GM19468 (cell line): ENCODE results near the gene AK9.
"Not testable (repeated sequence)": the region's sequence is repeated elsewhere in the genome, so short reads cannot be mapped to it uniquely, and the experiment has no call there.

Experiments used
- ATAC-seq: cut with Tn5 transposase; IDR thresholded peaks from one replicate; pipeline ENCODE4 v1.9.1; 2021; ENCODE audit warnings: mild to moderate bottlenecking, moderate library complexity, moderate number of reproducible peaks; ENCODE audit not compliant: unreplicated experiment; ENCODE audit errors: extremely low read depth

Gene AK9

GRCh38 chr6:109461733-109462526 lies 229.1 kb downstream of the AK9 start:
- ATAC-seq: no peak

GRCh38 chr6:109461205-109461604 lies 229.8 kb downstream of the AK9 start:
- not testable (repeated sequence) for ATAC-seq

GRCh38 chr6:109460161-109460829 lies 230.7 kb downstream of the AK9 start:
- ATAC-seq: no peak

DNA sequence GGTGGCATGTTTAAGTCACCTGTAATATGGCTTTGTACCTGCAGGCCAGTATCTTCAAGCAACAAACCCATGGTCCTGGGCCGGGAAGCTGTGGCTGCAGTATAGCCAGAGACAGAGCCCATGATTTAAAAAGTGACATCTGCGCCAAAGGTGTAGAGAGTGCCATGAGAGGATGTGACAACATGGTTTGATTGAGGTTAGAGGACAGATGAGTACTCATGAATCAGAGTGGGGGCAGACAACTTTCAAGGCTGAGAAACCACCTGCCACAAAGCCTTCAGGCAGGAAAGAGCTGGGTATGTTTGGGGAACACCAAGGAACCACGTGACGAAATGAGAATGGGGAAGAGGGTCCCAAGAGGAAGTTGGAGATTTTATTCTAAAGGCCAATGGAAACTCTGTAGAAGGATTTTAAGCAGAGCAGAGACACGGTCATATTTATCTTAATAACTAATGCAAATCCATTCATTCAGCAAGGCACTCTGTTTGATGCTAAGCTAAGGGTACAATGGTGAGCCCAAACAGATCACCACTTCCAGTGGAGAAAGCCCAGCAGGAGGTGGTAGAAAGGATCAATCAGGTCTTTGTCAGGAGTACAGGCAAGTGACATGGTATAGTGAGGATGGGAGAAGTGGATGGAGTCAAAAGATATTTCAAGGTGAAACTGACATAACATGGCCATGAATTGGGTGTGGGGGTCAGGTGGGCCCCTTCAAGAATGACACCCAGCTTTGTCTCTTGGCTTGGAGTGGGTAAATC lies 232.0 kb downstream of the AK9 start:
- no peak for ATAC-seq

- ATAC-seq: no peak
These were observed 233.4 kb downstream of the AK9 start for GRCh38 chr6:109457562-109457996.

DNA sequence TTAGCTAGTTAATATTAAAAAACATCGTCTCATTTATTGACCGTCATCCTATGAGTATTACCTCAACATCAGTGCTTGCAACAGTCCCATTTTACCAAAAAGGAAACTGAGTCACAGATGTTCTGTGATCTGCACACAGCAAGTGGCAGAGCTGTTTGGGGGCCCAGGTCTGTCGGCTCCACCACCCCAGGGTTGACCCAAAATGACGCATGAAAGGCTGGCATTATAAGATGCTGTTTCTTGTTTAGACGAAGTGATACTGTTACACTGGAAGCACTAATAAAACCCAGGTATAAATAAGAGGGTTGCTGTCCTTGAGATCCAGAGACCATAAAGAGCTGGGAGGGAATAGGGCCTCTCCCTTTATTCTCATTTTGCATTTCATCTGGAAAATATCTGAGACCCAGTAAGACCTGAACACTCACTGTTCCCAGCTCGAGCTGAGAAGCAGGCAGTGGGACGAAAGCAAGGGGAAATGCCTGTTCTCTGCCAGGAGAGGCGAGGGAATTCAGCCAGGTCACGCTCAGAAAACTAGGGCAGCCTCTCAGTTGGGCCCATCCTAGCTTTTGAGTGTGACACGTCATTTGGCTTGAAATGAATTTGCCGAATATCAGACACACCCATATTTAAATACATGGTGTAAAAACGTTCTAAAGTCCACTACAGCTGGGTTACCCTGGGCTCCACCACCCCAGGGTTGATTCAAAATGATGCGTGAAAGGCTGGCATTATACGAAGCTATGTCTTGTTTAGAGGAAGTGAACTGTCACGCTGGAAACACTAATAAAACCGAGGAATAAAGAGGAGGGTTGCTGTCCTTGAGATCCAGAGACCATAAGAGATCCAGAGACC lies 234.1 kb downstream of the AK9 start:
- no peak for ATAC-seq

- no peak for ATAC-seq
These were observed 234.9 kb downstream of the AK9 start for GRCh38 chr6:109456111-109456583.

DNA sequence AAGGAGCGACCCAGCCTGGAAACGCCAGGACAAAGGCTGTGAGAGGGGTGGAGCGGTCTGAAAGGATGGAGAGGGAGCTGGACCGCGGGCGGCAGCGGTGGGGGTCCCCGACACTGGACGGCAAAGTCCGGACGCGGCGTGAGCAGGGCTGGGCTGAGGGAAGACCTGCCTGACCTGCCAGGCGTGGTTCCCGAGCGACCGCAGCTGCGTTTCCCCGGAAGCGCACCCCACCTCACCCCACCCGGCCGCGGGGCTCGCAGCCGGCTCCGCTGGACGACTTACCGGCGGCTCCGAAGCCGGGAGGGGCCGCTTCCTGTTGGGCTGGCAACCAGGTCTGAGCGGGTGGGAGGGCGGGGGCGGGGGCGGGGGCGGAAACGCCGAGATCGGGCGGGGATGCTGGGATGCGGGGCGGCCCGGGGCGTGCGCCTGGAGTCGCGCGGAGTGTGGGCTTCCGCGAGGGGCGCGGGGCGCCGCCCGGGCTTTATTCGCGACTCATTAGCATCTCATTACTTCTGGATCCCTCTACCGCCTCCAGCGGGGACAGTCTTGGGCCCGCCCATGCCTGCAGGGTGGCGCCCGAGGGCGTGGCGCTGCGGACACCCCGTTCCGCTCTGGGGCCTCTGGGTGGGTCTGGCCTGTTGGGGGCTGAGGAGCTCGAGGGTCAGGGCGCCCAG lies 235.4 kb downstream of the AK9 start, which contains the start of gene MICAL1:
TSS of gene MICAL1 (minus strand) at position 336 of the 674 bp plus-strand sequence. CDS start 1,576 bp downstream, outside the sequence.
- ATAC-seq: peak; percentile 67

DNA sequence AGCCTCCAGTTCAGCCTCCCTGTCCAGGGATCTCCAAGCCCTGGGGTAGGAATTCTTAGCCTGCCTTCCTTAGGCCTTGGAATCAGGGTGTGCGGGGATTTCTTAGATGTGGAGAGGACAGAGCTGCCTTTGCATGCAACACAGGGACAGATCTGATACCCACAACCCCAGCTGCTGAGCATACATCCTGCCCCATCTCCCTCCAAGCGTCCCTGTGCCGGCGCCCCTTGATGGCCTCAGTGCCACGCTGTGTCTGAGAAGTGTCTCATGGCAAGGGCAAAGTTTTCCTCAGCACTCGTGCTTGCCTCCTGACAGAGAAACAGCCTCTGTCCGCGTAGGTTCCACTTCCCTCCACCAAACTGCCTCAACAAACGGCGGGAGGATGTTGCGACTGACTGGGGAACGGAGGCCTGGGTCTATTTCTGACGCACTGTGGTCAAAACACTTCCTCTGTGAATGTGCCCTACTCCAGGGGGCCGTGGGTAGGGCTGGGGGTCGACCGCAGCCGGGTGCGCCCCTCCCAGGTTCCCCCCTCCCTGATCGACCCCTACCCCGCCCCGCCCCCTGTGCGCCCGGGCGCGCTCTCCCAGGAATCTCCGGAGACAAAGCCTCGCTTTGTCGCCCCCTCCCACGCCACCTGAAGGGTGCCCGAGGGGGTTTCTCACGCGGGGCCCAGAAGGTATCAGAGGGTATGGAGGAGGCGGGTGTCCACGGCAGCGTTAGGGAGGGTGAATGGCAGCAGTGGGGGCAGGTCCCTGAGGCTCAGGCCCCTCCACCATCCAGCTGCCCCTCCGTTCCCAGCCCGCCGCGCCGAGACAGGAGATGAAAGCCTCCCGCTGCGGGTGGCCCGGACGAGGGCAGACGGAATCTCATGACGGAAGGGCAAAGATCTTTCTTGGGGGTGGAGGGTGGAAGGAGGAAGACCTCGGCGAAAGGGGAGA lies 236.2 kb downstream of the AK9 start:
- no peak for ATAC-seq

DNA sequence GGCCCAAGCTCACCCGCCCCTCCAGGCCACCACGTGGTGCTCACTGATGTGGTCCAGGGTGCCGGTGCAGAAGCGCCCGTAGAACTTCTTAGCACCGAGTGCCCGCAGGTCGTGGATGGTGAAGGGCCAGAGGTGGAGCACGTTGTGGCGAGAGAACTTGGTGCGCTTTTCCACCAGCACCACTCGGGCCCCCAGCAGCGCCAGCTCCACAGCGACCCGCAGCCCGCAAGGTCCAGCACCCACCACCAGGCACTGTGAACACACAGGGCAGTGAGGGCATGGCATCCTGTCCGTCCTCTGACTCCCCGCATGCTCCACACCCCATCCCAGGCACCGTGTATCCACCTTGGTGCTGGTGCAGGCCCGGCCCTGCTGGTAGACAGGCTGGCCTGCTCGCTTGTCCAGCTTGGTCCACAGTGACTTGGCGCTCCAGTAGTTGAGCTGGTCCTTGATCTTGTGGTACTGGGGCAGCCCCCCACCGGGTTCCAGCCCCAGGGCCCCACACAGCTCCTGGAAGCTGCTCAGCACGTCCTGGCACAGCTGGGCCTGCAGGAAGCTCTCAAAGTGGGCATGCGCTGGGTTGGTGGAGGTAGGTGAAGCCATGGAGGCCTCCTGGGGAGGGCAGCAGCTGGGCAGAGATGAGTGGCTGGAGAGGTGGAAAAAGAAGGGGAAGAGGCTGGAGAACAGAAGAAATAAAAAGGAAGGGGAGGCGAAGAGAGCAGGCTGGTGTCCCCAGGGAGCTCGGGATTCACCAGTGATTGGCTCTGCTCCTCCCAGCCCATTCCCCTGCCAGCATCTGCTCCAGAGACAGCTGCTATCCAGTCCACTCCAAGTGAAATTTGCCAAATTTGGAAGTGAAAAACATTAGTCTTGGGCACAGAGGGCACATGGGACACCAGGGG lies 237.2 kb downstream of the AK9 start:
- no peak for ATAC-seq

GRCh38 chr6:109453156-109453555 lies 237.8 kb downstream of the AK9 start:
- ATAC-seq: no peak

DNA sequence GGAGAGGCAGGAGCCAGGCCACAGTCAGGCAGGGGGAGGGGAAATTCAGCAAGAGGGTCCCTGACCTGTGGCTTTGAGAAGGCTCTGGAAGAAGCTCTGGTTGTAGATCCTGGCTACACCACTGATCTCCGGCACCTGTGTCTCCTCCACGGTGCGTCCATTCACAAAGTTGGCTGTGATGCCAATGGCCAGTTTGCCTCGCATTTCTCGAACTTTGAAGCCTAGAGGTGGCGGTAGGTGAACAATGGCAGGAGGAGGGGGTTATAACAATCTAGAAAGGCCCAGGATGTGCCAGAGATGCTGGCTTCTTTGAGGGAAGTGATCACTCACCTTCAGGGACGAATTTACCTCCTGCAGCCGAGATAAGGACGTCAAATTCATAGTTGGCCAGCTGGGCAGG lies 238.8 kb downstream of the AK9 start:
- no peak for ATAC-seq

- ATAC-seq: no peak
These were observed 239.6 kb downstream of the AK9 start for GRCh38 chr6:109451376-109451775.

GRCh38 chr6:109450801-109451200 lies 240.2 kb downstream of the AK9 start:
- no peak for ATAC-seq

- ATAC-seq: no peak
These were observed 241.0 kb downstream of the AK9 start for GRCh38 chr6:109449795-109450673.

DNA sequence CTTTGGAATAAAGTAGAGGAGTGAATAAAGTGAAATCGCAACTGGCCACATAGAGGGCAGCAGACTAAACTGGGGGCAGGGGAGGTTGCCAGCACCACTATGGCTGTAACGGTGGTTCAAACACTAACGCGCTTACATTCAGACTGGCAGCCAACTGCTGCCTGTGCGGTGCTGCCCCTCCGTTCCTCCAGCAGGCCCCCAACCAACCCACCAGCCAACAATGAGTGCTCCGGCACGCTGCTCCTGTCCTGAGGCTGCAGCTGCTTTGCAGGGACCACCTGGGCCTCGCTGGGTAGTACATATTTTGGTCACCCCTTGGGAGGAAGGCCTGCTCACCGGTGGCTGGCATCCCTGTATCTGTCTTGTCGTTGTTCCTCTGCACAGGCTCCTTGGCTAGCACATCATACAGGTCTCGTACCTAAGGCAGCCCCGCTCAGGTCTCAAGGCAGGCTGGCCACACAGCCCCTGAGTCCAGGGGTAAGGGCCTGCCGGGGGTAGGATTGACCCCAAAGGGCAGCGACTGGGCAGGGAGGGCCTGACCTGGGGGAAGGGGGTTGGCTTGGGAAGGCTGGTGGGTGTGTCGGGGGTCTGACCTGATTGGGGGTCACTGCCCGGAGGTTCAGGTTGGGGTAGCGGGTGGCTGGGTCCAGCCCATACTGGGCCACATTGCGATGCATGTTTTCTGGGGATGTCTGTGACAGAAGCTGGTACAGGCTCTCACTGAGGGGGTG lies 241.8 kb downstream of the AK9 start:
- no peak for ATAC-seq
